Retinal pigment epithelial cell (primary cell): Measurements from ENCODE around the gene CCDC177.
"Not testable (repeated sequence)": the region's sequence is repeated elsewhere in the genome, so short reads cannot be mapped to it uniquely, and the experiment has no call there.

Experiments
- DNase-seq: peaks from one replicate; pipeline ENCODE4 v3.0.0-alpha.2; 2010; ENCODE audit warnings: low read depth
- H3K4me3 ChIP-seq: 2 replicates; pipeline ENCODE4 v1.5.1; 2011; ENCODE audit warnings: mild to moderate bottlenecking, low read length, control low read depth, moderate library complexity
- CTCF ChIP-seq: conservative IDR thresholded peaks from 2 replicates; pipeline ENCODE4 v1.5.1; 2011; ENCODE audit warnings: low read depth, low read length, control low read depth, inconsistent platforms

CCDC177 gene

GRCh38 chr14:69611172-69612013 is 36.7 kb upstream of the CCDC177 start, which contains the start of gene SUSD6:
TSS of gene SUSD6 (plus strand) at chr14:69611596. CDS start at chr14:69658593, 46,997 bp downstream.
- DNase-seq: no peak
- TF ChIP-seq CTCF: no peak
- H3K4me3 ChIP-seq: peak within 1 kb of the TSS; percentile 76

- peak overlapping the region; percentile 70 for H3K4me3 ChIP-seq
- no peak for TF ChIP-seq CTCF
- DNase-seq: no peak
These were observed 36.2 kb upstream of the CCDC177 start for GRCh38 chr14:69610874-69611171.

- peak overlapping the region; percentile 70 for H3K4me3 ChIP-seq
- no peak for TF ChIP-seq CTCF
These were observed 35.6 kb upstream of the CCDC177 start for GRCh38 chr14:69610020-69610873.

GRCh38 chr14:69606258-69607184 is 31.9 kb upstream of the CCDC177 start:
- DNase-seq: no peak
- TF ChIP-seq CTCF: no peak
- no peak overlapping the region for H3K4me3 ChIP-seq

More at GRCh38 chr14:69610020-69610873, 35.6 kb upstream of the CCDC177 start:
- DNase-seq: no peak

GRCh38 chr14:69605738-69606137 is 31.1 kb upstream of the CCDC177 start:
- no peak overlapping the region for H3K4me3 ChIP-seq
- TF ChIP-seq CTCF: no peak
- no peak for DNase-seq

- no peak for DNase-seq
- TF ChIP-seq CTCF: no peak
- no peak overlapping the region for H3K4me3 ChIP-seq
These were observed 25.7 kb upstream of the CCDC177 start for GRCh38 chr14:69600304-69600891.

GRCh38 chr14:69599431-69599830 is 24.8 kb upstream of the CCDC177 start:
- not testable (repeated sequence) for DNase-seq, H3K4me3 ChIP-seq
